Activated naive CD4-positive, alpha-beta T cell treated with anti-CD3 and anti-CD28 coated beads, Interleukin-2, amount 50 U/mL, for 72 hours (primary cell): Measurements from ENCODE around the gene C2orf42. TPM values are rescaled to one million over a fixed set of nuclear protein-coding genes. Genes with fewer than 3 reads are reported as not detected.
"Not testable (repeated sequence)": the region's sequence is repeated elsewhere in the genome, so short reads cannot be mapped to it uniquely, and the experiment has no call there.

Experiments used
- ATAC-seq, 2 donors: fragments of 150-1000 bp; cut with Tn5 transposase; 2 replicates each; pipeline ENCODE4 v1.10.0; 2021; ENCODE audit warnings: mild to moderate bottlenecking in 2 of 2, moderate library complexity in 2 of 2
- DNase-seq, 2 donors: peaks; one replicate each; pipeline ENCODE4 v3.0.0; 2021 to 2022; ENCODE audit warnings: low spot score in 2 of 2
- H3K27ac Mint-ChIP-seq, 2 donors: one replicate each; pipeline ENCODE4 v1.8.0; 2022; ENCODE audit warnings: mild to moderate bottlenecking in 2 of 2, mixed read lengths in 2 of 2
- H3K36me3 Mint-ChIP-seq, 2 donors: one replicate each; pipeline ENCODE4 v1.8.0; 2022; ENCODE audit warnings: mixed read lengths in 2 of 2
- H3K9me3 Mint-ChIP-seq, 2 donors: one replicate each; pipeline ENCODE4 v1.8.0; 2022; ENCODE audit warnings: mixed read lengths in 2 of 2
- total RNA-seq, 2 donors: library from RNA; stranded (reverse); gene quantifications; one replicate each; pipeline ENCODE4 v1.2.3, GENCODE V29; 2022

Gene C2orf42
- total RNA-seq, 2 donors from 2014 or later: 17.5 to 36.0 TPM

- ATAC-seq (no peak), DNase-seq (no peak)
- H3K27ac Mint-ChIP-seq: peak overlapping the region; percentile 98 to 100
- peaks cover 7% of the 10 kb centered on the region in 2 donors for H3K36me3 Mint-ChIP-seq
- H3K9me3 Mint-ChIP-seq: no peaks in the 10 kb centered on the region
Measured at GRCh38 chr2:70191244-70191735, 471 bp upstream of the C2orf42 start.

DNA sequence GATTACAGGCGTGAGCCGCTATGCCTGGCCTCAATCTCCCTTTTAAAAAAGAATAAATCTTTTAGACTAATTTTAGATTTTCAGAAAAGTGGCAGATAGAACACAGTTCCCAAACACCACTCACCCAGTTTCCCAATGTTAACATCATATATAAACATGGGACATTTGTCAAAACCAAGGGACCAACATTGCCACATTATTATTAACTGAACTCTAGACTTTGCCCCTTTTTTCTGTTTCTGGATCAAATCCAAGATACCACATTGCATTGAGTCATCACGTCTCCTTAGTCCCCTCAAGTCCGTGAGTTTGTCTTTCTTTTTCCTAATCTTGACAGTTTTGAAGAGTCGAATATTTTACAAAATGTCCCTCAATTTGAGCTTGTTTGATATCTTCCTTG is 2.4 kb downstream of the C2orf42 start:
- DNase-seq (no peak), ATAC-seq (no peak)
- Mint-ChIP-seq H3K9me3 (no peaks in the 10 kb centered on the region), H3K36me3 (peaks cover 7% of the 10 kb centered on the region in 2 donors), H3K27ac (peak overlapping the region in 1 of 2 donors; percentile 98)

- not testable (repeated sequence) for H3K27ac Mint-ChIP-seq, H3K9me3 Mint-ChIP-seq, ATAC-seq, H3K36me3 Mint-ChIP-seq, DNase-seq
Measured at GRCh38 chr2:70187170-70187569, 3.6 kb downstream of the C2orf42 start.

- no peak for DNase-seq
- no peak overlapping the region for H3K27ac Mint-ChIP-seq
- peaks cover 0 to 5% of the 10 kb centered on the region in 2 donors for H3K36me3 Mint-ChIP-seq
- H3K9me3 Mint-ChIP-seq: no peaks in the 10 kb centered on the region
- no peak for ATAC-seq
Measured at GRCh38 chr2:70182689-70183088, 8.1 kb downstream of the C2orf42 start.

DNA sequence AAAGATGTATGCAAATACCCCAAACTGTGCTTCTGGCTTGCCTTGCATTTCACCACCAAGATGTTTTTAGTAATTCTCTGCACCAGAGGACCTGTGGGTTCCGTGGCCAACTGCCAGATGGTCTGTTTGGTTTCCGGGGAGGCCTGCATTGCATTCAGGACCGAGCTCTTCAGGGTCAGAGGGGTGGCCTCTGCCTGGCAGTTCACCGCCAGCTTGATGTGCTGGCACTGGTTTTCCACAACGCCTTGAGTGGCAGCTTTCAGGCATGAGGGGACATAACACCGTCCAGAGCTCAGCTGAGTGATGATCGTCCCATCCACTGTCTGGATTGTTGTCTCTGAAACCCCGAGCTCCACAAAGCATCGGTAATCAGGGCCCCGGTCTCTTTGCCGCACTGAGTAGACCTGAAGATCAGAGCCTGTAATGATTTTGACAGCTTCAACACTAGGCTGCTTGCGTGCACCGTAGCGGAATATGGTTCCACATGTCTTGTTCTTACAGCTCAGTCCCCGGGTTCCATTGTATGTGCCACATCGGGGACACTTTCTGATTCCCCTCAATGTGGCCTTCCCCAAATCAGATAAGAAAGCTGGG is 9.4 kb downstream of the C2orf42 start:
- Mint-ChIP-seq H3K27ac (no peak overlapping the region), H3K36me3 (peaks cover 0 to 5% of the 10 kb centered on the region in 2 donors), H3K9me3 (no peaks in the 10 kb centered on the region)
- ATAC-seq: no peak
- no peak for DNase-seq

DNA sequence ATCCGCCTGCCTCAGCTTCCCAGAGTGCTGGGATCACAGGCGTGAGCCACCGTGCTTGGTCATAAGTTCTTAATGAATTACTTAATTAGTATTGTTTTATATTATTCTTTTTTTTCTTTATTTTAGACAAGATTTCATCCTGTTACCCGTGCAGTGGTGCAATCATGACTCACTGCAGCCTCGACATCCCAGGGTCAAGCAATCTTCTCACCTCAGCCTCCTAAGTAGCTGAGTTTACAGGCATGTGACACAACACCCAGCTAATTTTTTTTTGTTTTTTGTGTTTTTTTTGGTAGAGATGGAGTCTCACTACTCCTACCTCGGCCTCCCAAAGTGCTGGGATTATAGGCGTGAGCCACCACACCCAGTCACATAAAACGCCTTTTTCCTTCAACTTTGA is 17.3 kb downstream of the C2orf42 start:
- peaks cover 6 to 9% of the 10 kb centered on the region in 2 donors for H3K36me3 Mint-ChIP-seq
- ATAC-seq (no peak), DNase-seq (no peak)
- H3K27ac Mint-ChIP-seq: no peak overlapping the region
- no peaks in the 10 kb centered on the region for H3K9me3 Mint-ChIP-seq

GRCh38 chr2:70169654-70170245 is 21.1 kb downstream of the C2orf42 start:
- H3K36me3 Mint-ChIP-seq: peaks cover 5 to 27% of the 10 kb centered on the region in 2 donors
- H3K9me3 Mint-ChIP-seq, DNase-seq, ATAC-seq: not testable (repeated sequence)
- peak overlapping the region in 1 of 2 donors; percentile 20 for H3K27ac Mint-ChIP-seq

- Mint-ChIP-seq H3K9me3 (no peaks in the 10 kb centered on the region), H3K36me3 (peaks cover 6% of the 10 kb centered on the region in 2 donors), H3K27ac (peak overlapping the region; percentile 75 to 81)
- DNase-seq (no peak), ATAC-seq (peak; percentile 76 to 91)
Measured at GRCh38 chr2:70161069-70161534, 29.7 kb downstream of the C2orf42 start.

GRCh38 chr2:70160545-70160944 is 30.3 kb downstream of the C2orf42 start:
- peaks cover 4 to 6% of the 10 kb centered on the region in 2 donors for H3K36me3 Mint-ChIP-seq
- no peaks in the 10 kb centered on the region for H3K9me3 Mint-ChIP-seq
- DNase-seq (no peak), ATAC-seq (no peak)
- peak overlapping the region; percentile 75 to 81 for H3K27ac Mint-ChIP-seq

DNA sequence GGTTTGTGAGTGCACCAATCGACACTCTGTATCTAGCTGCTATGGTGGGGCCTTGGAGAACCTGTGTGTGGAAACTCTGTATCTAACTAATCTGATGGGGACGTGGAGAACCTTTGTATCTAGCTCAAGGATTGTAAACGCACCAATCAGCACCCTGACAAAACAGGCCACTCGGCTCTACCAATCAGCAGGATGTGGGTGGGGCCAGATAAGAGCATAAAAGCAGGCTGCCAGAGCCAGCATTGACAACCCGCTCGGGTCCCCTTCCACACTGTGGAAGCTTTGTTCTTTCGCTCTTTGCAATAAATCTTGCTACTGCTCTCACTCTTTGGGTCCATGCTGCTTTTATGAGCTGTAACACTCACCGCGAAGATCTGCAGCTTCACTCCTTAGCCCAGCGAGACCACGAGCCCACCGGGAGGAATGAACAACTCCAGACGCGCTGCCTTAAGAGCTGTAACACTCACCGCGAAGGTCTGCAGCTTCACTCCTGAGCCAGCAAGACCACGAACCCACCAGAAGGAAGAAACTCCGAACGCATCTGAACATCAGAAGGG is 41.6 kb downstream of the C2orf42 start:
- DNase-seq, H3K9me3 Mint-ChIP-seq, ATAC-seq: not testable (repeated sequence)
- peaks cover 0 to 14% of the 10 kb centered on the region in 2 donors for H3K36me3 Mint-ChIP-seq
- peak overlapping the region in 1 of 2 donors; percentile 23 for H3K27ac Mint-ChIP-seq

DNA sequence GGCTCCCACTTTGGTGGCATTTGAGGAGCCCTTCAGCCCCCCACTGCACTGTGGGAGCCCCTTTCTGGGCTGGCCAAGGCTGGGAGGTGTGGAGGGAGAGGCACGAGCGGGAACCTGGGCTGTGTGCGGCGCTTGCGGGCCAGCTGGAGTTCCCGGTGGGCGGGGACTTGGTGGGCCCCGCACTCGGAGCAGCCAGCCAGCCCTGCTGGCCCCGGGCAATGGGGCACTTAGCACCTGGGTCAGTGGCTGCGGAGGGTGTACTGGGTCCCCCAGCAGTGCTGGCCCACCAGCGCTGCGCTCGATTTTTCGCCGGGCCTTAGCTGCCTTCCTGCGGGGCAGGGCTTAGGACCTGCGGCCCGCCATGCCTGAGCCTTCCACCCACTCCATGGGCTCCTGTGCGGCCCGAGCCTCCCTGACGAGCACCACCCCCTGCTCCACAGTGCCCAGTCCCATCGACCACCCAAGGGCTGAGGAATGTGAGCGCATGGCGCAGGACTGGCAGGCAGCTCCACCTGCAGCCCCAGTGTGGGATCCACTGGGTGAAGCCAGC is 42.5 kb downstream of the C2orf42 start:
- DNase-seq, ATAC-seq, H3K9me3 Mint-ChIP-seq: not testable (repeated sequence)
- Mint-ChIP-seq H3K36me3 (peaks cover 0 to 14% of the 10 kb centered on the region in 2 donors), H3K27ac (peak overlapping the region in 1 of 2 donors; percentile 23)

- Mint-ChIP-seq H3K27ac (peak overlapping the region; percentile 26 to 79), H3K9me3 (no peaks in the 10 kb centered on the region), H3K36me3 (peaks cover 7 to 21% of the 10 kb centered on the region in 2 donors)
- DNase-seq (no peak), ATAC-seq (peak; percentile 7 to 59)
Measured at GRCh38 chr2:70145851-70146739, 44.7 kb downstream of the C2orf42 start.

- Mint-ChIP-seq H3K9me3 (no peaks in the 10 kb centered on the region), H3K27ac (peak overlapping the region; percentile 0 to 13), H3K36me3 (peaks cover 14 to 28% of the 10 kb centered on the region in 2 donors)
- ATAC-seq (no peak), DNase-seq (no peak)
Measured at GRCh38 chr2:70145144-70145490, 45.7 kb downstream of the C2orf42 start.

- DNase-seq (no peak), ATAC-seq (no peak)
- peaks cover 14 to 28% of the 10 kb centered on the region in 2 donors for H3K36me3 Mint-ChIP-seq
- peak overlapping the region; percentile 13 to 16 for H3K27ac Mint-ChIP-seq
- H3K9me3 Mint-ChIP-seq: no peaks in the 10 kb centered on the region
Measured at GRCh38 chr2:70144443-70145143, 46.2 kb downstream of the C2orf42 start.

DNA sequence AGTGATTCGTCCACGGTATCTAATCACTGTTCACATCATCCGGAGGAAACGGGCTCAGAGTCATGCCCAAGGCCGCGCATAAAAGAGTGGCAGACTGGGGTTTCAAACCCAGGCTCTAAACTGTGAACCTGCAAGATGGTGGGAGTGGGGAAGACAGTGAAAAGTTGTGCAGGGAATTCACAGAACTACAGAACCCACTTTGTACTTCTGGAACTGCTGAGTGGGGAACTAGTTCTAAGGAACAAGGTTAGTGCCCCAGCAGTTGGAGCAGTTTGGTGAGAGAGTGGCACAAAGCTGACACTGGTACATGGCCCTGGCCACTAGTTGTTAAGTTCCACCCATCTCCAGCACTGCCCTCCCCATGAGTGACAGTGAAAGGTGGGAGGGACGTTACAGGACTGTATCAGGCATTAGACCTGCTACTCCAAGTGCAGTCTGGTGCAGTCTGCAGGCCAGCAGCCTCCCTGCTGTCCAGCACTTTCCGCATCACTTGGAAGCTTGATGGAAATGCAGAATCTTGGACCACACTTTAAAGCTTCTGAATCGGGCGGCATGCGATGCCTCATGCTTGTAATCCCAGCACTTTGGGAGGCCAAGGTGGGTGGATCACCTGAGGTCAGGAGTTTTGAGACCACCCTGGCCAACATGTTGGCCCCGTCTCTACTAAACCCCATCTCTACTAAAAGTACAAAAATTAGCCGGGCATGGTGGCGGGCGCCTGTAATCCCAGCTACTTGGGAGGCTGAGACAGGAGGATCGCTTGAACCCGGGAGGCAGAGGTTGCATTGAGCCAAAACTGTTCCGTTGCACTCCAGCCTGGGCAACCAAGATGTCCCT is 47.3 kb downstream of the C2orf42 start:
- Mint-ChIP-seq H3K36me3 (peaks cover 14 to 18% of the 10 kb centered on the region in 2 donors), H3K27ac (peak overlapping the region; percentile 98 to 99), H3K9me3 (no peaks in the 10 kb centered on the region)
- ATAC-seq (peak in 1 of 2 donors; percentile 30), DNase-seq (peak in 1 of 2 donors; percentile 62)
